Activated CD8-positive, alpha-beta memory T cell treated with anti-CD3 and anti-CD28 coated beads, Interleukin-2, amount 50 U/mL, for 24 hours (primary cell): Measurements from ENCODE around the gene PTOV1.

Source experiments
- DNase-seq: peaks from one replicate; pipeline ENCODE4 v3.0.0-alpha.2; 2020; ENCODE audit errors: extremely low read depth

The PTOV1 gene

DNA sequence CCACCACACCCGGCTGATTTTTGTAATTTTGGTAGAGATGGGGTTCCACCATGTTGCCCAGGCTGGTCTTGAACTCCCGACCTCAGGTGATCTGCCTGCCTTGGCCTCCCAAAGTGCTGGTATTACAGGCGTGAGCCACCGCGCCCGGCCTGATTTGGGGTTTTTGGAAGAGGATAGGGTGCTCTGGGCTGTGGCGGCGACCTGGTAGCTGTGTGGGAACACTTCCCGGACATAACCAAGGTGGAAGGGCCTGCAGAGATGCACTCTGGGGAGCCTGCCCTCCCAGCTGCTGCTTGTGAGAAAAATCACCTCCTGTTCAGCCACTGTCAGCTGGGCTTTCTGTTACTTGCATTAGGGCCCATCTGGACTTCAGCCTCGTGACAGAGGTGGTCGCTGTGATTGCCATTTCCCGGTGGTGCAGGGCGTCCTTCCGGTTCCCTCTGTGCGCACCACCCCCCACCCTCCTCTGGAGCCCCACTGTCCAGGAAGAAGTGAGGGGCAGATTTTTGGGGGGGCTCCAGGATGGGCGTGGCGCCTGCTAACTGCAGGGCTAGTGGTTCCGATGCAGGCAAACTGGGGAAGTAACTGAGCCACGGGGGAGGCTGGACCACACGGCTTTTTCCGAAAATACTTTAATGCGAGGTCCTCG, 38.2 kb downstream of the PTOV1 start:
- no peak for DNase-seq

- no peak for DNase-seq
Measured at GRCh38 chr19:49889687-49890348, 38.9 kb downstream of the PTOV1 start.

- no peak for DNase-seq
Measured at GRCh38 chr19:49890349-49891311, 39.7 kb downstream of the PTOV1 start.

DNA sequence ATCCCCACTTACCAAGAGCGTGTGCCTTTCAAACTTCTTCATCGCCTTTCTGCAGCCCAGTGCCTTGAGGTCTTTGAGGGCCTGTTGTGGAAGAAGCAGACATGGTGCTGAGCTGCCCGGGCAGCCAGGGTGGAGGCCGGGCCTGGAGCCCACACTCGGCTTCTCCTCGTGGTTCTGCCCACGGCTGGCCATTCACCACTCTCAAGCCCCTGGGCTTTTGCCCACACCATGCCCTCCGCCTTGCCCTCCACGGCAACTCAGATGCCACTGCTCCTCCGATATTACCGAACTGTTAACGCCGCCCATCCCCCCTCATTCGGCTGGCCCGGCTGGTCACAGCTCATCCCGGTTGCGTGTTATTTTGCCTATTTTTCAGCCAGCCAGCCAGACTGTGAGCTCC, 40.4 kb downstream of the PTOV1 start:
- DNase-seq: no peak

DNA sequence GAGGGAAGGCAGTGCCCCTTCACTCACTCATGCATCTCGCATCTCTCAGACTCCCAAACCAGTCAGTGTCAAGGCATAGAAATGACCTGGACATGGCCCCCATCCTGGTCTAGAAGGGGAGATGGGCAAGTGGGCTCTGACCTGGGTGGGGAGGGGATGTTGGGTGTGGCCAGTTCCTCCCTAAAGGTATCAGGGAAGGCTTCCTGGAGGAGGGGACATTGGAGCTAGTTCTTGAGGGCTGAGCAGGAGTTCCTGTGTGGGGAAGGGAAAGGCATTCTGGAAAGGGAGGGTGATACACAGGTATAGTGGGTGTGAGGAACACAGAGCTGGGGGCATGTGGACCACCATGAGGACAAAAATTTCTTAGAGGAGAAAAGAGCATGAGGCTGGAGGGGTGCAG, 41.8 kb downstream of the PTOV1 start:
- no peak for DNase-seq

- no peak for DNase-seq
Measured at GRCh38 chr19:49894011-49894664, 43.2 kb downstream of the PTOV1 start.

- DNase-seq: no peak
Measured at GRCh38 chr19:49894879-49895565, 44.1 kb downstream of the PTOV1 start.

- no peak for DNase-seq
Measured at GRCh38 chr19:49895566-49896297, 44.8 kb downstream of the PTOV1 start.

- no peak for DNase-seq
Measured at GRCh38 chr19:49896863-49897621, 46.1 kb downstream of the PTOV1 start, which contains the start of gene IL4I1. TSS of gene IL4I1 (minus strand) at chr19:49896887. CDS start at chr19:49896160, 727 bp downstream.

DNA sequence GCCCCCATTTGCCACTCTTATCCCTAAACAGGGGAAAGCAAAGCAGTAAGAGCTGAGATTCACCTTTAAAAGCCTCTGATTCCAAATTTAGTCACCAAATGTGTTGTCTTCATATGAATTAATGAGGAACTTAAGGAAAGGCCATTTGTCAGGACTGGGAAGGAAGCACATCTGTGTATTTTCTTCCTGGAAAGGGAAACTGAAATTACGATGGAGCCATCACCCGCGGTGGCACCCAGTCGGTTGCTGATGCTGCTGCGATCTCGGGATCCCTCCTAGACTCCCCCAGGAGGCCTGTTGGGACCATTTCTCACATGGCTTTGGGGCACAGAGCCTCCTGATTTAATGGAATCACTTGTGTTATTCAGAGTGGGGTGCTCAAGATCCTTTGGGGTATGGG, 53.2 kb downstream of the PTOV1 start:
- DNase-seq: no peak

GRCh38 chr19:49906879-49907564, 56.1 kb downstream of the PTOV1 start:
- DNase-seq: no peak

DNA sequence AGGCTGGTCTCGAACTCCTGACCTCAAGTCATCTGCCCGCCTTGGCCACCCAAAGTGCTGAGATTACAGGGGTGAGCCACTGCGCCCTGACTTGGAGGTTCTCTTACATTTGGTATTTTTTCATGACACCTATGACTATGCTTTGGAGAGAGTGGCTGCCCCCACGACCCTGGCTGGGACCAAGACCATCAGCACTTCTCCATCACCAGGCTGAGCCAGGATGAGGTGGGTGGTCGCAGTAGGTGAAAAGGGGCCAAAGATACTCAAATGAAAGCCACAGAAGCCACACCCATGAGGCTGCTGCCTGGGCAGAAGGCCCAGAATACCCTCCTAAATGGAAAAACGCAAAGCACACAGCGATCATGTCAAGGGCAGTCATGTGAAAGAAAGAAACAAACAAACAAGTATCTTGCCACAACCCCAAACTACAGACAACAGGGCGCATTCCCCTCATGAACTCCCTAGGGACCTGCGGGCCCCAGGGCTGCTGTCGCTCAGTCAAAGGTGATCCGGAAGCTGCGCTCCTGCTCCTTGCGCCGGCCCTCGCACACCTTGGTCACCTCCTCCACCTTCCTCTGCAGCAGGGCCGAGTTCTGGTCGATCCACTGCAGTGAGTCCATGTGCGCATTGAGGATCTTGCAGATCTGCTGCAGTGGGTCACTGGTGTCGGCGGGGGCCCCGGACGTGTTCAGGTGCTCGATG, 56.9 kb downstream of the PTOV1 start:
- DNase-seq: no peak

- no peak for DNase-seq
Measured at GRCh38 chr19:49908480-49909420, 57.8 kb downstream of the PTOV1 start.

- DNase-seq: no peak
Measured at GRCh38 chr19:49910179-49910578, 59.2 kb downstream of the PTOV1 start.
